Measurements from ENCODE around the gene LHFPL2. TPM values are rescaled to one million over a fixed set of nuclear protein-coding genes. Genes with fewer than 3 reads are reported as not detected.

Gene LHFPL2
- total RNA-seq, 2 experiments from 2014 or later = 0.20 TPM; not detected in 1

DNA sequence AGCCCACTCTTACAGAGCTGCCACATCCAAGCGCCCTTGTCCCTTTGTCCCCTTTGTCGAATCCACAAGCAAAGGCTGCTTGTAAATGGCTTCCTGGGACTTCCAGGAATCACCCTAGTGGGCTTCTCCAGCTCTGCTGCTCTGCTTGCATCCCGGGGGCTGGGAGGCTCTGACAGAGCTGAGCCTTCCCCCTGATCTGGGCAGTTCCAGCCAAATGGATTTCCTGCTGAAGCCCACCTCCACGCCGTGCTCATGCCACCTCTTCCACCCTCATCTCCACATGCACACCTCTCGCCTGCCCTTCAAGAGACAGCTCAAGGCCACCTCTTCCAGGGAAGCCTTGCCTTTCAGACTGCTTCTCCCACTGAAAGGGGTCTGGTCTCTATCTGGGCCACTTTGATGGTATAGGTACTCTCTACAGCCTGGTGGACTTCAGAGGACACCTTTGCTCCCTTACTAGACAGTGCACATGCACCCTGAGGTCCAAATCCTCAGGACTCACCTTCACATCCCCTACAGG, 106.2 kb downstream of the LHFPL2 start:
- Mint-ChIP-seq H3K27me3 (no peaks in the 10 kb centered on the region), H3K4me3 (no peak overlapping the region), H3K4me1 (ENCODE audit: low read depth) (no peaks in the 10 kb centered on the region), H3K9me3 (no peaks in the 10 kb centered on the region), H3K36me3 (ENCODE audit: low read depth) (no peaks in the 10 kb centered on the region), H3K27ac (no peak overlapping the region)
- TF ChIP-seq, protein P1, sequence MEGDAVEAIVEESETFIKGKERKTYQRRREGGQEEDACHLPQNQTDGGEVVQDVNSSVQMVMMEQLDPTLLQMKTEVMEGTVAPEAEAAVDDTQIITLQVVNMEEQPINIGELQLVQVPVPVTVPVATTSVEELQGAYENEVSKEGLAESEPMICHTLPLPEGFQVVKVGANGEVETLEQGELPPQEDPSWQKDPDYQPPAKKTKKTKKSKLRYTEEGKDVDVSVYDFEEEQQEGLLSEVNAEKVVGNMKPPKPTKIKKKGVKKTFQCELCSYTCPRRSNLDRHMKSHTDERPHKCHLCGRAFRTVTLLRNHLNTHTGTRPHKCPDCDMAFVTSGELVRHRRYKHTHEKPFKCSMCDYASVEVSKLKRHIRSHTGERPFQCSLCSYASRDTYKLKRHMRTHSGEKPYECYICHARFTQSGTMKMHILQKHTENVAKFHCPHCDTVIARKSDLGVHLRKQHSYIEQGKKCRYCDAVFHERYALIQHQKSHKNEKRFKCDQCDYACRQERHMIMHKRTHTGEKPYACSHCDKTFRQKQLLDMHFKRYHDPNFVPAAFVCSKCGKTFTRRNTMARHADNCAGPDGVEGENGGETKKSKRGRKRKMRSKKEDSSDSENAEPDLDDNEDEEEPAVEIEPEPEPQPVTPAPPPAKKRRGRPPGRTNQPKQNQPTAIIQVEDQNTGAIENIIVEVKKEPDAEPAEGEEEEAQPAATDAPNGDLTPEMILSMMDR (IDR thresholded peaks at IDR 0.05) = no peak
- DNase-seq (no peak), ATAC-seq (no peak)
- ChIA-PET POLR2A (no interaction called here), CTCF (no interaction called here)
- intact Hi-C loops (cut with micrococcal nuclease) = no loop called here

DNA sequence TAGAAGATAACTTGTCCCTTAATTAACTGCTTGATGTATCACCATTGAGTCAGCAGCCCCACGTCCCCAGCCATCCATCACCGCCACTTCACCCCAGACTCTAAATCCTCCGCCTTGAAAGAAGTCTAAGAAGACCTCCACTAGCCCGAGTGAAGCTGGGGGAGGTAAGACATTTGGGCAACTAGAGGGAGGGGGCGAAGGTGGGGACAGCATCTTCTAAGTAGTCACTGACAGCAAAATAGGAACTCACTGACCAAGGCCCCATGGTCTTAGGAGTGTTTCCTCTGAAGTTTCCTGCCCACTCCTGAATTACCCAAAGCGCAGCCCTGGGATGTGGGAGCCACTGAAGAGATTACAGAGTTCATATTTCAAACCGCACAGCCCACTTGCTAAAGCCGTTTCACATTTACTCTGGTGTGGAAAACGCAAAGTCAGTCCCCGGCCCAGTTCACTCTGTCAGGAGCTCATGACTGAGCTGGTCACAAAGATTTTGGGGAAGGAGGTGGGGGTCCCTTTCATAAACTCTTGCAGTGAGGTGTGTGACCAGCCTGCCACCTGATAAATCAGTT, 107.4 kb downstream of the LHFPL2 start:
- DNase-seq (no peak), ATAC-seq (no peak)
- ChIA-PET POLR2A (no interaction called here), CTCF (no interaction called here)
- Mint-ChIP-seq H3K9me3 (no peaks in the 10 kb centered on the region), H3K27me3 (no peaks in the 10 kb centered on the region), H3K4me3 (no peak overlapping the region), H3K4me1 (ENCODE audit: low read depth) (no peaks in the 10 kb centered on the region), H3K36me3 (ENCODE audit: low read depth) (no peaks in the 10 kb centered on the region), H3K27ac (no peak overlapping the region)
- intact Hi-C loops (cut with micrococcal nuclease) = no loop called here
- TF ChIP-seq, protein P1 (IDR thresholded peaks at IDR 0.05) = no peak

DNA sequence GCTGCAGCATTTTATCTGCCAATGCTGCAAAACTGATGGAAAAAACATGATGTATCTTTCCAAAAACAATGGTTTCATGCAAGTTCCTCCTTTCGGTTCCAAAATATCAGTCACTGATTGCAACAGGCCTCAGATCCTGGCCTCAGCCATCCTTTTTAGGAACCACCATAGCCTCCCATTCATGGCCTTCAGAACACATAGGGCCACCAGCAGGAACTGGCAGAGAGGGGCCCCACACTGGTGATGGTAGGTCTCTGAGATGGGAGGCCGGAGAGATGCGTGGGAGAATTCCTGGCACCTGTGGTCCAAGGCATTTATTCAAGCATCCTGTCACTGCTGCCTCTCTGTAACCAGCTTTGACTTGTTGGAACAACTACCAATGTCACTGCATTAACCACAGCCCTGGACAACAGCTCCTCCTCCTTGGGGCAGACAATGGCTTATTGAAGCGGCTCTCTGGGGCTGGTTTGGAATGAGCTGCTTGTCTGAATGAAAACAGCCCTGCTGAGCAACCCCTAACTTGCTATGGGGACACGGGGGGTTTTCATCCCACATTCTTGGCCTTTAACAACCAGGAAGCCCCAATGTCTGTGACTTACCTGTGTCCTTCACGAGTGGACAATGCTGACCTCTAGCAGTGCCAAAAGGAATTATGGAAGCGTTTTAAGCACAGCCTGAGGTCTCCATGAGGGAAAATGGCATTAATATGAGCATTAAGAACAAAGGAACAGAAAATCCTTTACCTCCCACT, 108.1 kb downstream of the LHFPL2 start:
- DNase-seq = no peak
- TF ChIP-seq, protein P1 (IDR thresholded peaks at IDR 0.05) = no peak
- Mint-ChIP-seq H3K27me3 (no peaks in the 10 kb centered on the region), H3K27ac (no peak overlapping the region), H3K4me1 (ENCODE audit: low read depth) (no peaks in the 10 kb centered on the region), H3K36me3 (ENCODE audit: low read depth) (no peaks in the 10 kb centered on the region), H3K9me3 (no peaks in the 10 kb centered on the region), H3K4me3 (no peak overlapping the region)
- intact Hi-C loops (cut with micrococcal nuclease) = no loop called here
- no peak for ATAC-seq
- ChIA-PET POLR2A (no interaction called here), CTCF (no interaction called here)

DNA sequence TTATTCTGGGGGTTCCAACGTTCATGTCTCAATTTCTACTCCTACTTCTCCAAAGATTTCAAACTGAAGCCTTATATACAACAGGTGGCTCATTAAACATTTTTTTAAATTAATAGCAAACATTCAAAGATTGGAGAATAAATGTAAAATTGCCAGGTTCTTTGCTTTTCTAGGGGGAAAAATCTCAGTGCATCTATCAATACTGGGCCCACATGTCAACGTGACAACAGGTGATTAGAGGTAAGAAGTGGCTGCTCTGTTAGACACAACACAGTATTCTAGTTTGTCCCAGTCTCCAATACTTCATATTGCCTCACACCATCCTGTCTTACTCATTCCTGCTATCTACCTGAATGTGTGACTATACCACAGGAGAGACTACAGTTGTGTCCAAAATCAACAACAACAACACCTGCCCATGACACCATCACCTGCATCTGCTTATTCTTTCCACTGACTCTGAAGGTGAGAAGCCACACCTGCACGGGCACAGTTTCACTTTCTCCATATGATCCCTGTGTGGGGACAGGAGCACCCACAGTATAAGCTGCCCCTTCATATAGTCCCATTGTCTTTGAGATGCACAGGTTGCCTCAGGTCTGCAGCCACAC, 110.2 kb downstream of the LHFPL2 start:
- intact Hi-C loops (cut with micrococcal nuclease) = no loop called here
- POLR2A ChIA-PET = no interaction called here

More for the DNA sequence above, 110.2 kb downstream of the LHFPL2 start:
- CTCF ChIA-PET = no interaction called here
- H3K36me3 Mint-ChIP-seq (ENCODE audit: low read depth) = no peaks in the 10 kb centered on the region
- DNase-seq (no peak), ATAC-seq (no peak)
- no peaks in the 10 kb centered on the region for H3K27me3 Mint-ChIP-seq
- TF ChIP-seq, protein P1 (IDR thresholded peaks at IDR 0.05) = no peak
- no peaks in the 10 kb centered on the region for H3K9me3 Mint-ChIP-seq
- H3K4me3 Mint-ChIP-seq = no peak overlapping the region
- H3K4me1 Mint-ChIP-seq (ENCODE audit: low read depth) = no peaks in the 10 kb centered on the region
- H3K27ac Mint-ChIP-seq = no peak overlapping the region

All from activated CD8-positive, alpha-beta T cell treated with anti-CD3 and anti-CD28 coated beads for 36 hours (primary cell).